ENCODE data around the gene HSDL1.

GRCh38 chr16:84166796-84167695, 22.1 kb upstream of the HSDL1 start:
- TF ChIP-seq CTCF (conservative IDR thresholded peaks at IDR 0.05; ENCODE audit: low read length) (no peak), EZH2phosphoT487 (IDR thresholded peaks at IDR 0.05; ENCODE audit: borderline replicate concordance, low read depth, low read length) (no peak)

Data from OCI-LY7 (cell line).